ENCODE measurements around the gene TDRD7. TPM values are rescaled to one million over a fixed set of nuclear protein-coding genes. Genes with fewer than 3 reads are reported as not detected.

Gene TDRD7
- total and polyA plus RNA-seq, 2 experiments from 2014 or later, result 10.4 to 18.2 TPM

GRCh38 chr9:97510797-97511654, 99.1 kb downstream of the TDRD7 start:
- no peak overlapping the region for H2AFZ ChIP-seq
- 88% methylated on average over 10 of the region's 10 CpGs for WGBS (ENCODE audit: low lambda C conversion rate, missing lambda C conversion rate)
- no peaks in the 10 kb centered on the region for H3K79me2 ChIP-seq
- DNase-seq (ENCODE audit: low spot score), result no peak
- H3K4me3 ChIP-seq, result no peak overlapping the region
- peaks cover 15% of the 10 kb centered on the region for H3K27me3 ChIP-seq
- no peaks in the 10 kb centered on the region for H3K4me1 ChIP-seq (ENCODE audit: insufficient read depth)
- H3K9me3 ChIP-seq (ENCODE audit: low read depth), result no peaks in the 10 kb centered on the region
- no peak overlapping the region for H3K27ac ChIP-seq
- no peaks in the 10 kb centered on the region for H4K20me1 ChIP-seq (ENCODE audit: insufficient read depth, poor library complexity, severe bottlenecking)
- H3K4me2 ChIP-seq, result no peak overlapping the region
- TF ChIP-seq EZH2phosphoT487 (IDR thresholded peaks at IDR 0.05; ENCODE audit: low read depth, severe bottlenecking, unreplicated experiment) (no peak), EZH2 (IDR thresholded peaks at IDR 0.05; ENCODE audit: borderline replicate concordance) (no peak), CTCF (IDR thresholded peaks at IDR 0.05; ENCODE audit: poor library complexity) (no peak)
- no peaks in the 10 kb centered on the region for H3K36me3 ChIP-seq (replicated peaks; ENCODE audit: insufficient read depth, low read depth)
- no peaks in the 10 kb centered on the region for H3K9me2 ChIP-seq (replicated peaks; ENCODE audit: insufficient read depth)

- DNase-seq (ENCODE audit: low spot score), result no peak
- Histone ChIP-seq H3K36me3 (replicated peaks; ENCODE audit: insufficient read depth, low read depth) (no peaks in the 10 kb centered on the region), H3K4me3 (no peak overlapping the region), H3K27ac (no peak overlapping the region), H3K9me2 (replicated peaks; ENCODE audit: insufficient read depth) (no peaks in the 10 kb centered on the region), H3K4me1 (ENCODE audit: insufficient read depth) (no peaks in the 10 kb centered on the region), H3K27me3 (peaks cover 7% of the 10 kb centered on the region), H3K9me3 (ENCODE audit: low read depth) (no peaks in the 10 kb centered on the region), H2AFZ (no peak overlapping the region), H3K4me2 (no peak overlapping the region), H4K20me1 (ENCODE audit: insufficient read depth, poor library complexity, severe bottlenecking) (no peaks in the 10 kb centered on the region), H3K79me2 (no peaks in the 10 kb centered on the region)
- 86% methylated on average over 6 of the region's 6 CpGs for WGBS (ENCODE audit: low lambda C conversion rate, missing lambda C conversion rate)
- no peak for TF ChIP-seq EZH2phosphoT487 (IDR thresholded peaks at IDR 0.05; ENCODE audit: low read depth, severe bottlenecking, unreplicated experiment)
- no peak for TF ChIP-seq EZH2 (IDR thresholded peaks at IDR 0.05; ENCODE audit: borderline replicate concordance)
- no peak for TF ChIP-seq CTCF (IDR thresholded peaks at IDR 0.05; ENCODE audit: poor library complexity)
Observed at GRCh38 chr9:97511655-97512427, 99.9 kb downstream of the TDRD7 start.

GRCh38 chr9:97512966-97513560, 101.2 kb downstream of the TDRD7 start:
- 87% methylated on average over 8 of the region's 8 CpGs for WGBS (ENCODE audit: low lambda C conversion rate, missing lambda C conversion rate)
- Histone ChIP-seq H3K4me3 (no peak overlapping the region), H3K27ac (no peak overlapping the region), H3K27me3 (no peaks in the 10 kb centered on the region), H2AFZ (no peak overlapping the region), H3K9me2 (replicated peaks; ENCODE audit: insufficient read depth) (no peaks in the 10 kb centered on the region), H3K9me3 (ENCODE audit: low read depth) (no peaks in the 10 kb centered on the region), H3K36me3 (replicated peaks; ENCODE audit: insufficient read depth, low read depth) (no peaks in the 10 kb centered on the region), H3K4me2 (no peak overlapping the region), H3K4me1 (ENCODE audit: insufficient read depth) (no peaks in the 10 kb centered on the region), H3K79me2 (no peaks in the 10 kb centered on the region), H4K20me1 (ENCODE audit: insufficient read depth, poor library complexity, severe bottlenecking) (no peaks in the 10 kb centered on the region)
- TF ChIP-seq EZH2 (IDR thresholded peaks at IDR 0.05; ENCODE audit: borderline replicate concordance) (no peak), EZH2phosphoT487 (IDR thresholded peaks at IDR 0.05; ENCODE audit: low read depth, severe bottlenecking, unreplicated experiment) (no peak), CTCF (IDR thresholded peaks at IDR 0.05; ENCODE audit: poor library complexity) (no peak)
- no peak for DNase-seq (ENCODE audit: low spot score)

Measured in hepatocyte (in vitro differentiated cells).